Psoas muscle (tissue), 8 donors: ENCODE data around the gene PTPRQ. TPM values are rescaled to one million over a fixed set of nuclear protein-coding genes. Genes with fewer than 3 reads are reported as not detected.
A peak's percentile ranks its signal among the peaks of the same experiment; 100 is the strongest.

Experiments
- ATAC-seq, 4 donors: fragments of 200-7000 bp; cut with Tn5 transposase; one replicate each; pipeline ENCODE4 v1.9.1; 2020; ENCODE audit warnings: moderate library complexity in 3 of 4, mild to moderate bottlenecking in 2 of 4
- DNase-seq, 2 donors: peaks; one replicate each; pipeline ENCODE4 v3.0.0-alpha.2; 2020
- H3K27ac ChIP-seq: fragments of 200-600 bp; one replicate; pipeline ENCODE4 v1.8.0; 2022
- H3K27me3 ChIP-seq, 3 donors: fragments of 200-600 bp in 1 of 3; one replicate each; pipeline versions ENCODE4 v1.6.1 to v1.8.0; 2013 to 2022; ENCODE audit warnings: low read length in 2 of 3, mild to moderate bottlenecking in 2 of 3, moderate library complexity in 1 of 3; ENCODE audit not compliant: insufficient read depth in 3 of 3
- H3K36me3 ChIP-seq, 2 donors: fragments of 200-600 bp in 1 of 2; one replicate each; pipeline versions ENCODE4 v1.6.1 to v1.8.0; 2013 to 2022; ENCODE audit warnings: low read depth in 1 of 2, mild to moderate bottlenecking in 1 of 2, moderate library complexity in 1 of 2; ENCODE audit not compliant: insufficient read depth in 1 of 2
- H3K4me1 ChIP-seq: fragments of 200-600 bp; one replicate; pipeline ENCODE4 v1.8.0; 2022
- H3K4me3 ChIP-seq: fragments of 200-600 bp; one replicate; pipeline ENCODE4 v1.8.0; 2022; ENCODE audit warnings: mild to moderate bottlenecking
- H3K9me3 ChIP-seq: fragments of 200-600 bp; one replicate; pipeline ENCODE4 v1.8.0; 2022
- CTCF ChIP-seq: fragments of 200-600 bp; IDR thresholded peaks from one replicate; pipeline ENCODE4 v1.8.0; 2022; ENCODE audit warnings: antibody characterized with exemption
- WGBS, 3 donors: extraction: QIAGEN DNeasy Blood & Tissue Kit; methylation state at CpG; one replicate each; pipeline versions ENCODE4 v1.1.6 to v1.1.7; 2013; 5-methylcytosine and 5-hydroxymethylcytosine counted together
- intact Hi-C, 2 donors: fragments of 100-400 bp; cut with DNase I; formaldehyde crosslinking; loops; one replicate each; pipeline versions ENCODE4 v1.11.0 to v1.14.2; 2022
- polyA plus RNA-seq, 3 donors: library from polyadenylated mRNA; stranded (reverse); fragments of 200-250 nt; gene quantifications; one replicate each; pipeline ENCODE4 v1.2.3, GENCODE V29; 2013
- total RNA-seq, 4 donors: library from RNA; stranded (reverse); fragmentation: NEBNext Ultra II Directional in 2 of 4; extraction: Animal tissue kit (Norgen Biotek cat#: 25700) in 2 of 4; gene quantifications; one replicate each; pipeline versions ENCODE4 v1.2.1 to v1.2.4, GENCODE V29; 2021 to 2023
- donor health status: healthy with polysubstance abuse.
- donor health status: DM: no; HTN: no; CAD: no; lungs with moderate emphysema.
- donor health status: Bipolar disorder and iron deficiency.
- donor health status: healthy.
- donor health status: DM: yes; HTN: yes; CAD: no.
- donor health status: DM: no; HTN: no; CAD: no.
- donor health status: DM: no; HTN: no; CAD: no.
- donor health status: DM: yes; HTN: yes; CAD: no.

The PTPRQ gene
- total and polyA plus RNA-seq, 7 donors: 0.04 to 1.8 (median 0.91) TPM

DNA sequence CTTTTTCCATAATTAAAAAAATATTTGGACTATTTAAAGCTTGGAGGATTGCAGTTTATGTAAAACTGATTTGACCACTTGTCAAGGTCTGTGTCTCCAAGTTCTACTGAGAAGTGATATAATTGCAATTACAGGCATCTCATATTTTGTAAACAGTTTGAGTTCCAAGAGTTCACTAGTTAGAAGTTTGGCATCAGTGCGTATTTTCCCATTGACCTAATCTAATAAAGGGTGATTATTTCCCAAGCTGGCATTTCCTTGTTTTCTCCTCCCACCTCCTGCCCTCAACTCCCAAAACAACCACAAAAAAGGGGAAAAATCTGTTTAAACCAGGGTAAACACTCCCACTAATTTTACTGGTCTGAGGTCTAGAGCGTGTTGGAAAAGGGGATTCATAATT, 260.4 kb downstream of the PTPRQ start:
- no peak for TF ChIP-seq CTCF
- WGBS, 3 donors: 31 to 44% (median 32%) methylated on average over 2 of the region's 2 CpGs
- H3K36me3 ChIP-seq: peaks cover 0 to 10% of the 10 kb centered on the region in 2 donors
- H3K9me3 ChIP-seq: no peaks in the 10 kb centered on the region
- peak overlapping the region; percentile 93 for H3K27ac ChIP-seq
- DNase-seq (no peak), ATAC-seq (no peak)
- H3K4me3 ChIP-seq: peak overlapping the region; percentile 76
- H3K4me1 ChIP-seq: no peaks in the 10 kb centered on the region
- intact Hi-C loops: no loop called here
- no peaks in the 10 kb centered on the region for H3K27me3 ChIP-seq

DNA sequence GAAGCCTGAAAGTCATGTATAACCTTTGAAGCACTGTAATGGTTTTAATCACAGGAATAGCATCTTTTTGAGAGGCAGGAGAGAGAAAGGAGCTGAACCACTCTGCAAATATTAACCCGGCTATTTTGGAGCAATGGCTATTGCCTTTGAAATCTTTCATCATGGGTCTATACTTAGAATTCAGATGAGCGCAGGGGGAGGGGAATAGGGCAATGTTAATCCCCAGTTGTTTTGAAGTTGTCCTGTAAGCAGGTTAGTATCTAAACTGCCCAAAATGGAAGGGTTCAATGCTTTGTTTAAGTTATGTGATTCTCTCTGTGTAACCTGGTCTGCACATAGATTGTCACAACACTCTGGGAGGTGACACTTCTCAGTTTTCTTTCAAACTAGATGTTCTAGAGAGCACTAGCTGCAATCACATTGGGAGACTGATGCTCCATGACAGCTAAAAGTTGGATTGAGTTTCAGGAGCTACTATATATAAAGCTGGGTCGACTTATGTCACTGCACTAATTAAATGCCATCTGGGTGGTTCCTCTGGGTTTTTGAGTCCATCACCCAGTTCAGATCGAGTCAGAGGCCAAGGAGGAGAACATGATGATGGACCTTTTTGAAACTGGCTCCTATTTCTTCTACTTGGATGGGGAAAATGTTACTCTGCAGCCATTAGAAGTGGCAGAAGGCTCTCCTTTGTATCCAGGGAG, 263.2 kb downstream of the PTPRQ start, which contains the start of gene MYF6:
Gene MYF6, plus strand, starts transcription at position 509 of the 704 bp plus-strand sequence. Its CDS starts 86 bp downstream, at position 595.
- intact Hi-C loops: loop anchor here (5.0 kb wide), 1 partner anchor 80 kb away; no protein-coding TSS in a partner anchor
- ATAC-seq (peak; percentile 70 to 75 (median 70)), DNase-seq (peak in 1 of 2 donors; percentile 19)
- Histone ChIP-seq H3K4me3 (peak within 1 kb of the TSS; percentile 76), H3K36me3 (peaks cover 0 to 11% of the 10 kb centered on the region in 2 donors), H3K9me3 (no peaks in the 10 kb centered on the region), H3K27ac (peak within 1 kb of the TSS; percentile 93), H3K27me3 (no peaks in the 10 kb centered on the region), H3K4me1 (peaks cover 2% of the 10 kb centered on the region)
- TF ChIP-seq CTCF: no peak
- 19 to 32% (median 22%) methylated on average over 4 of the region's 4 CpGs for WGBS, 3 donors

- peak; percentile 6 to 29 (median 19) for ATAC-seq
- Histone ChIP-seq H3K27ac (peak overlapping the region; percentile 93), H3K27me3 (no peaks in the 10 kb centered on the region), H3K36me3 (peaks cover 0 to 11% of the 10 kb centered on the region in 2 donors), H3K4me1 (peaks cover 7% of the 10 kb centered on the region), H3K4me3 (peak overlapping the region; percentile 76), H3K9me3 (no peaks in the 10 kb centered on the region)
- peak; percentile 27 to 67 for DNase-seq
- WGBS, 3 donors: 8 to 17% (median 15%) methylated on average over 19 to 21 of the region's 21 CpGs
- TF ChIP-seq CTCF: no peak
- intact Hi-C loops: loop anchor here (5.0 kb wide), 1 partner anchor 81 kb away; no protein-coding TSS in a partner anchor
These were observed 263.8 kb downstream of the PTPRQ start for GRCh38 chr12:80707830-80708258.

- intact Hi-C loops: loop anchor here (5.0 kb wide), 1 partner anchor 81 kb away; no protein-coding TSS in a partner anchor
- H3K27me3 ChIP-seq: no peaks in the 10 kb centered on the region
- peaks cover 0 to 11% of the 10 kb centered on the region in 2 donors for H3K36me3 ChIP-seq
- ATAC-seq (peak in 1 of 4 donors; percentile 33), DNase-seq (peak in 1 of 2 donors; percentile 56)
- peaks cover 11% of the 10 kb centered on the region for H3K4me1 ChIP-seq
- peak overlapping the region; percentile 93 for H3K27ac ChIP-seq
- no peak for TF ChIP-seq CTCF
- no peaks in the 10 kb centered on the region for H3K9me3 ChIP-seq
- peak overlapping the region; percentile 76 for H3K4me3 ChIP-seq
- WGBS, 3 donors: 3 to 6% (median 3%) methylated on average over 44 to 50 of the region's 50 CpGs
These were observed 264.4 kb downstream of the PTPRQ start for GRCh38 chr12:80708259-80708974.
